ENCODE data around the gene HEXD. TPM values are rescaled to one million over a fixed set of nuclear protein-coding genes. Genes with fewer than 3 reads are reported as not detected.
"Not testable (repeated sequence)": the region's sequence is repeated elsewhere in the genome, so short reads cannot be mapped to it uniquely, and the experiment has no call there.

Gene HEXD
- polyA plus RNA-seq, 6 donors from 2014 or later: 10.8 to 30.5 (median 18.2) TPM

- Mint-ChIP-seq H3K4me3 (peak overlapping the region in 2 of 8 donors; percentile 35 to 64), H3K36me3 (no peaks in the 10 kb centered on the region), H3K4me1 (peaks cover 10 to 19% (median 14%) of the 10 kb centered on the region in 3 donors), H3K27ac (no peak overlapping the region), H3K27me3 (peaks cover 22 to 73% (median 54%) of the 10 kb centered on the region in 3 donors), H3K9me3 (peaks cover 0 to 4% (median 0%) of the 10 kb centered on the region in 7 donors)
- ATAC-seq (ENCODE audit: low read depth in 2 of 2): no peak
- DNase-seq: no peak
These were observed 42.0 kb upstream of the HEXD start for GRCh38 chr17:82376042-82376730.

GRCh38 chr17:82377294-82377693, 40.9 kb upstream of the HEXD start:
- ATAC-seq (ENCODE audit: low read depth in 2 of 2); H3K9me3 Mint-ChIP-seq; H3K36me3 Mint-ChIP-seq; DNase-seq; H3K27ac Mint-ChIP-seq; H3K4me3 Mint-ChIP-seq: not testable (repeated sequence)
- H3K4me1 Mint-ChIP-seq: peaks cover 13 to 16% (median 14%) of the 10 kb centered on the region in 3 donors
- H3K27me3 Mint-ChIP-seq: peaks cover 25 to 77% (median 57%) of the 10 kb centered on the region in 3 donors

GRCh38 chr17:82377924-82378740, 40.0 kb upstream of the HEXD start:
- Mint-ChIP-seq H3K27me3 (peaks cover 18 to 77% (median 49%) of the 10 kb centered on the region in 3 donors), H3K4me1 (peaks cover 4 to 10% (median 8%) of the 10 kb centered on the region in 3 donors), H3K4me3 (no peak overlapping the region), H3K36me3 (no peaks in the 10 kb centered on the region), H3K27ac (no peak overlapping the region), H3K9me3 (peaks cover 0 to 4% (median 0%) of the 10 kb centered on the region in 7 donors)
- DNase-seq (no peak), ATAC-seq (ENCODE audit: low read depth in 2 of 2) (no peak)

DNA sequence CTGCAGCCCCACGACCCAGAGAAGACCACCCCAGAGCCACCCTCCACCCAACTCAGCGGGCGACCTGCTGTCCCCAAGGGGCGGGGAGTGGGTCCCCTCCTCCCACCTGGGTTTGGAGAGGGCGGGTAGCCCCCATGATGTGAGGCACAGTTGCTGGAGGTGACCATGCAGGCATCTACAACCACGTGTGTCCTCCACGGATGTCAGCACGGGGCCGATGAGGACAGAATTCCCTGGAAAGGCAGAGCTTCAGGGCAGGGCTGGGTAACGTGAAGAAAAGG, 39.5 kb upstream of the HEXD start:
- ATAC-seq (ENCODE audit: low read depth in 2 of 2) (no peak), DNase-seq (no peak)
- Mint-ChIP-seq H3K36me3 (no peaks in the 10 kb centered on the region), H3K4me1 (peaks cover 2 to 10% (median 6%) of the 10 kb centered on the region in 3 donors), H3K9me3 (peaks cover 0 to 4% (median 0%) of the 10 kb centered on the region in 7 donors), H3K4me3 (no peak overlapping the region), H3K27me3 (peaks cover 14 to 73% (median 44%) of the 10 kb centered on the region in 3 donors), H3K27ac (peak overlapping the region in 1 of 6 donors; percentile 81)

DNA sequence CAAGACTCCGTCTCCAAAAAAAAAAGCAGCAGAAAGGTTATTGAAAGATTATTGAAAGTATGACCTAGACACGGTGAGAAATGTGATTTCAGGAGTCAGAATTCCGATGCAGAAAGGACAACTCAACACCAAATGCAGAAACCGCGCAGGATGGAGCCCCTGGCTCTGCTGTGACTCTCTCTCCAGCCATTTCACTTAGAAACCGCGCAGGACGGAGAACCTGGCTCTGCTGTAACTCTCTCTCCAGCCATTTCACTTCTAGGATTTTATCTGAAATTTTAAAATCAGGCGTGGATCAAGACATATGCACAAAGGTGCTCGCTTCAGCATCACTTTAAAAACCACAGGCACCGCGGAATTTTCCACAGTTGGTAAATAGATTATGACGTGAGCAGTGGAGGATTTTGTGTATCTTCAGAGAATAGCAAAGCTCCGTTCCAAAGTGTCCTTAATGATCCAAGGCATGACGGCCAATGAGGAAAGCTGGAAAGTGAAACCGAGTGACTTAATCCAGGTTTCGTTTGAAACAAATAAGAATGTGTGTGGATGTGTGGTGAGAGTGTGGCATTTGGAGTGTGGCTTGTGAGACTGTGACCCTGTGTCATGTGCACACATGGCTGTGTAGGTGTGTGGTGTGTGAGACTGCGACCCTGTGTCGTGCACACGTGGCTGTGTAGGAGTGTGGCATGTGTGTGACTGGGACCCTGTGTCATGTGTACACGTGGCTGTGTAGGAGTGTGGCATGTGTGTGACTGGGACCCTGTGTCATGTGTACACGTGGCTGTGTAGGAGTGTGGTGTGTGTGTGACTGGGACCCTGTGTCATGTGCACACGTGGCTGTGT, 37.1 kb upstream of the HEXD start:
- Mint-ChIP-seq H3K27me3 (peaks cover 17 to 77% (median 35%) of the 10 kb centered on the region in 3 donors), H3K36me3 (no peaks in the 10 kb centered on the region), H3K27ac (no peak overlapping the region), H3K4me1 (peaks cover 2 to 10% (median 6%) of the 10 kb centered on the region in 3 donors), H3K4me3 (no peak overlapping the region), H3K9me3 (peaks cover 0 to 4% (median 0%) of the 10 kb centered on the region in 7 donors)
- DNase-seq: no peak
- ATAC-seq (ENCODE audit: low read depth in 2 of 2): no peak

GRCh38 chr17:82381703-82382009, 36.5 kb upstream of the HEXD start:
- H3K27ac Mint-ChIP-seq; H3K4me3 Mint-ChIP-seq; DNase-seq; H3K9me3 Mint-ChIP-seq; ATAC-seq (ENCODE audit: low read depth in 2 of 2); H3K36me3 Mint-ChIP-seq; H3K4me1 Mint-ChIP-seq: not testable (repeated sequence)
- H3K27me3 Mint-ChIP-seq: peaks cover 17 to 77% (median 34%) of the 10 kb centered on the region in 3 donors

DNA sequence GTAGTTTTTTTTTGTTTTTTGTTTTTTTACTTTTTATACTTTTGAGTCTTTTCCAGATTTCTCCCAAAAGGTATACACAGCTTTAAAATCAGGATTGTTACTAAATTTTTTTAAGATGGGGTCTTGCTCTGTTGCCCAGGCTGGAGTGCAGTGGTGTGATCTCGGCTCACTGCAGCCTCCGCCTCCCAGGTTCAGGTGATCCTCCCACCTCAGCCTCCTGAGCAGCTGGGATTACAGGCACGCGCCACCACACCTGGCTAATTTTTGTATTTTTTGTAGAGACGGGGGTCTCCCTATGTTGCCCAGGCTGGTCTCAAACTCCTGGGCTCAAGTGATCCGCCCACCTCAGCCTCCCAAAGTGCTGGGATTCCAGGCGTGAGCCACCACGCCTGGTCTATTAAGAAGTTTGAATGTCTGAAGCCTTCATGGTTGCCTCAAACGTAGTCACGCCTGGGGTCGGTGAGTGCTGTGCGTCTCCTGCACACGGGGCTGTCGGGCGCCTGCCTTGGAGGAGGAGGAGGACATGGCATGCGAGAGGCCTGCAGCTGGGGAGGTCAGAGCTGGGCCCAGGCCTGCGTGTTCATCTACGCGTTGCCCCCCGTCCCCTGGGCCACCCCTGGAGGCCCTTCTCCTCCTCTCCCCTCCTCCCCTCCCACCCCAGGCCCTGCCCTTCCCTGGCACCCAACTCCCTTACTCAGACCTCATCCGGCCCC, 35.8 kb upstream of the HEXD start:
- not testable (repeated sequence) for H3K27ac Mint-ChIP-seq; ATAC-seq (ENCODE audit: low read depth in 2 of 2); H3K4me3 Mint-ChIP-seq; H3K36me3 Mint-ChIP-seq; H3K9me3 Mint-ChIP-seq; DNase-seq
- Mint-ChIP-seq H3K4me1 (peaks cover 2 to 10% (median 7%) of the 10 kb centered on the region in 3 donors), H3K27me3 (peaks cover 17 to 73% (median 34%) of the 10 kb centered on the region in 3 donors)

DNA sequence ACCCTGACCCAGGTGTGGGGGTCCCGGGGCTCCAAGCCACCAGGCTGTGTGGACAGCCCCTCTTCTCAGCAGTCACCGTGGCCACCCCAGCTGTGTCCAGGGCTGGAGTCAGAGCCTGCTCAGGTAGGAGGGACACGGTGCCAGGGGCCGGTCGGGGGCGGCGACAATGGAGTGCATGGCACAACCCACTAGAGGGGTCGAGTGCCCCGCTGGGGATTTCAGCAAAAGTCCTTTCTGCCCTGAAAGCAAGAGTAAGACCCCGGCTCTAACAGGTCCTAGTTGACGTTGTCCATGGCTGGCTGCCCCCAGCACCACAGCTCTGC, 35.3 kb upstream of the HEXD start:
- ATAC-seq (ENCODE audit: low read depth in 2 of 2): no peak
- H3K9me3 Mint-ChIP-seq: peaks cover 0 to 4% (median 0%) of the 10 kb centered on the region in 7 donors
- H3K27ac Mint-ChIP-seq: no peak overlapping the region
- no peak overlapping the region for H3K4me3 Mint-ChIP-seq
- H3K36me3 Mint-ChIP-seq: no peaks in the 10 kb centered on the region
- peaks cover 3 to 15% (median 12%) of the 10 kb centered on the region in 3 donors for H3K4me1 Mint-ChIP-seq
- H3K27me3 Mint-ChIP-seq: peaks cover 17 to 73% (median 29%) of the 10 kb centered on the region in 3 donors
- no peak for DNase-seq

DNA sequence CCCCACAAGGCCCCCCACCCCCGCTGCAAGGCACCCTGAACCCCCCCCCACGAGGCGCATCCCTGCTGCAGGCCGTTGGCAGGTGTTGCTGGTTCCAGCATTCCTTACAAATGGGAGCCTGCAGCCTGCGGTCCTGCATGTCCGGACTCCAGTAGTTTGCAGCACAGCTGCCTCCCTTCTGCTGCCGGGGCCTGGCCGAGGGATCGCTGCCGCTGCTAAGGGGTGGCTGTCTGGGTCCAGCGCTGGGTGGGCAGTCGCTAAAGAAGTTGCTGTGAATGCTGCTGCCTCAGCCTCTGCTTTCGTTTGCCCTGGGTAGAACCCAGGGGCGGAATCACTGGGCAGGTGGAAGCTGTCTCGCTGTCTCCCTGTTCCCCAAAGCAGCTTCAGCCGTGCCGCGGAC, 34.7 kb upstream of the HEXD start:
- Mint-ChIP-seq H3K4me3 (no peak overlapping the region), H3K4me1 (peaks cover 3 to 17% (median 14%) of the 10 kb centered on the region in 3 donors), H3K9me3 (peaks cover 0 to 4% (median 0%) of the 10 kb centered on the region in 7 donors), H3K27ac (no peak overlapping the region), H3K27me3 (peaks cover 17 to 69% (median 27%) of the 10 kb centered on the region in 3 donors), H3K36me3 (no peaks in the 10 kb centered on the region)
- DNase-seq (no peak), ATAC-seq (ENCODE audit: low read depth in 2 of 2) (no peak)

DNA sequence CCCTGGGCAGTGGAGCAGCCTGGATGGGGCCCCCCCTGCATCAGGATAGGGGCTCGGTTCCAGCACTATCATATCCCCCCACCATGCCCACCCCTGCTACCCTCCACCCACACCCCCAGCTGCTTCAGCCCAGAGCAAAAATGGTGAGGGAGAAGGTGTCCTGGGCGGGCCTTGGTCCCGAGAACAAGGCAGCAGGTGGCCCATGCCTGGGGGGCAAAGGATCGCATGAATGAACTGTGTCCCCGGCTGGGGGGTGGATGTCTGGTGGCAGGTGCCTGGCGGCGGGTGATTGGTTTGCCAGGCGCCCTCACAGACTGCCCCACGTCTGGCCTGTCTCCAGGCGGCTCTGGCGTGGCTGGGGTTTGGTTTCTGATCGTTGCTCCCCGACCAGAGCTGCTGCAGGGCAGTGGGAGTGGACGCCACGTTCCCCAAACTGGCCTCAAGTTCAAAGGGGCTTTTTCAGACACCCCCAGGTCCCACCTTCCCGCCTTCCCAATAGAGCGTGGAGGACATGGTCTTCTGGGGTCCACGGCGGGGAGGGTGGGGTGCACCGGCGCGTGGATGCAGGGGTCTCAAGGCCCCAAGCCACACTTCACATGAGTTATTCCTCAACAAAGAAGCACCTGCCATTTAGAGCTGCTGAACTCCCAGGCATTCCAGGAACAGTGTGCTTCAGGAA, 34.0 kb upstream of the HEXD start:
- Mint-ChIP-seq H3K9me3 (peaks cover 0 to 3% (median 0%) of the 10 kb centered on the region in 7 donors), H3K36me3 (no peaks in the 10 kb centered on the region), H3K27ac (no peak overlapping the region), H3K4me1 (peaks cover 2 to 14% (median 14%) of the 10 kb centered on the region in 3 donors), H3K27me3 (peaks cover 13 to 61% (median 19%) of the 10 kb centered on the region in 3 donors), H3K4me3 (no peak overlapping the region)
- no peak for ATAC-seq (ENCODE audit: low read depth in 2 of 2)
- DNase-seq: no peak

DNA sequence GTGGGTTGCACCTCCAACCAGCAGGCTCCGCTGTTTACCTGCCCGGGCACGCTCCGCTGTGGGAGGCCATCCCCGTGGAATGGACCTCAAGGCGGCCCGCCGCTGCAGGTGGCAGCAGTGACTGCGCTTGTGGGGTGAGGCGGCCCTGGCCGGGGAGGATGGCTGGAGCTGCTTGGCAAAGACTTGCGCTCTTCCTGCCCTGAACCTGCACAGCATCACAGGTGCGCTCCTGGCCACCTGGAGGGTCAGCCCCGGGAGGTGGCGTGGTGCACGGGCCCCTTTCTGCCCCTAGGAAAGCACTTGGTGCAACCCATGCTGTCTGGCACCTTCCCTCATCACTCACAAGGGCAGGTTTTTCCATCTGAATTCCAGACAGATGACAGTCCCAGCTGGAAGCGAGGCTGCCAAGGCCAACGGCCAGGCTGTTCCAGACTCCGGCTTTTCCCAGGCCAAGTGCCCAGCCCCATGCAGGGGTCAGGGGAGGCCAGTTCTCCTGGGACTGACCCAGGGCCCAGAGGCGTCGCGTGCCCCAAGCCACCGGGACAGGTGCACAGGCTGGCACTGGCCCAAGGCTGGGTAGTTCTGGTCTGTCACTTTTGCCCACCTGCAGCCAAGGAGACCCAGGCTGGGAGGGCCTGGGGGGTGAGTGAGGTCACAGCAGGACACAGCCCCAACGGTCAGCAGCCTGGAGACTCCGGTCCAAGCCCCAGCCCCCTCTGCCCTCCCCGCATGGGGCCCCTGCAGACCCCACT, 33.2 kb upstream of the HEXD start:
- no peaks in the 10 kb centered on the region for H3K36me3 Mint-ChIP-seq
- peaks cover 13 to 56% (median 15%) of the 10 kb centered on the region in 3 donors for H3K27me3 Mint-ChIP-seq
- no peak for ATAC-seq (ENCODE audit: low read depth in 2 of 2)
- H3K9me3 Mint-ChIP-seq: peaks cover 0 to 2% (median 0%) of the 10 kb centered on the region in 7 donors
- peaks cover 2 to 14% (median 12%) of the 10 kb centered on the region in 3 donors for H3K4me1 Mint-ChIP-seq
- no peak for DNase-seq
- H3K27ac Mint-ChIP-seq: no peak overlapping the region
- no peak overlapping the region for H3K4me3 Mint-ChIP-seq

Data from naive B cell (primary cell).